Neural cell (in vitro differentiated cells): Measurements from ENCODE around the gene SHB. TPM values are rescaled to one million over a fixed set of nuclear protein-coding genes. Genes with fewer than 3 reads are reported as not detected.

ENCODE experiments used
- H2AFZ ChIP-seq: fragments of 200-600, 300-800 bp; sonication (generic), shearing (Covaris generic); 2 replicates; pipeline ENCODE4 v1.6.0; 2014; ENCODE audit warnings: low read depth, mild to moderate bottlenecking, antibody characterized with exemption, low read length, moderate library complexity
- H3F3A ChIP-seq: fragments of 200-600 bp; shearing (Covaris generic); 2 replicates; pipeline ENCODE4 v1.6.1; 2016; ENCODE audit warnings: mild to moderate bottlenecking, moderate library complexity, mixed read lengths, antibody characterized with exemption, low read length; ENCODE audit not compliant: insufficient read depth, poor library complexity, severe bottlenecking
- H3K27ac ChIP-seq: fragments of 200-600, 300-800 bp; sonication (generic), shearing (Covaris generic); 2 replicates; pipeline ENCODE4 v1.5.1; 2014; ENCODE audit warnings: mild to moderate bottlenecking, low read length, moderate library complexity
- H3K27me3 ChIP-seq: fragments of 300-800, 200-600 bp; sonication (generic), shearing (Covaris generic); 2 replicates; pipeline ENCODE4 v1.6.0; 2014; ENCODE audit warnings: mild to moderate bottlenecking, low read depth, low read length, moderate library complexity; ENCODE audit not compliant: insufficient read depth
- H3K36me3 ChIP-seq: fragments of 300-800, 200-600 bp; sonication (generic), shearing (Covaris generic); 2 replicates; pipeline ENCODE4 v1.5.1; 2014; ENCODE audit warnings: mild to moderate bottlenecking, antibody characterized with exemption, low read length, moderate library complexity; ENCODE audit not compliant: insufficient read depth
- H3K4me2 ChIP-seq: fragments of 300-800, 200-600 bp; sonication (generic), shearing (Covaris generic); 2 replicates; pipeline ENCODE4 v1.6.0; 2014; ENCODE audit warnings: mild to moderate bottlenecking, low read length
- H3K4me3 ChIP-seq: fragments of 300-800, 200-600 bp; sonication (generic), shearing (Covaris generic); 2 replicates; pipeline ENCODE4 v1.5.1; 2014; ENCODE audit warnings: mild to moderate bottlenecking, low read length, moderate library complexity
- H3K79me2 ChIP-seq: fragments of 200-600 bp; shearing (Covaris generic); replicated peaks from 2 replicates; pipeline ENCODE4 v1.6.0; 2014; ENCODE audit warnings: mild to moderate bottlenecking, low read length, moderate library complexity; ENCODE audit not compliant: insufficient read depth
- H3K9ac ChIP-seq: fragments of 300-800, 200-600 bp; sonication (generic), shearing (Covaris generic); 2 replicates; pipeline ENCODE4 v1.6.1; 2016; ENCODE audit warnings: mild to moderate bottlenecking, low read length, mixed read lengths
- H3K9me2 ChIP-seq: fragments of 200-600 bp; shearing (Covaris generic); 2 replicates; pipeline ENCODE4 v1.6.1; 2016; ENCODE audit warnings: mild to moderate bottlenecking, low read length, mixed read lengths; ENCODE audit not compliant: insufficient read depth
- H3K9me3 ChIP-seq: fragments of 200-600, 300-800 bp; sonication (generic), shearing (Covaris generic); 2 replicates; pipeline ENCODE4 v1.6.1; 2016; ENCODE audit warnings: mild to moderate bottlenecking, mixed run types, low read length, moderate library complexity, mixed read lengths
- H4K20me1 ChIP-seq: fragments of 200-600 bp; shearing (Covaris generic); 2 replicates; pipeline ENCODE4 v1.6.1; 2016; ENCODE audit warnings: mild to moderate bottlenecking, mixed run types; ENCODE audit not compliant: insufficient read depth
- CTCF ChIP-seq: fragments of 450-650 bp; IDR thresholded peaks from 2 replicates; pipeline ENCODE4 v1.5.1; 2014; ENCODE audit warnings: antibody characterized with exemption, mild to moderate bottlenecking, moderate library complexity; ENCODE audit not compliant: poor library complexity, severe bottlenecking
- EP300 ChIP-seq: fragments of 450-650 bp; conservative IDR thresholded peaks from 2 replicates; pipeline ENCODE4 v1.6.1; 2014; ENCODE audit warnings: antibody characterized with exemption, mild to moderate bottlenecking, moderate library complexity; ENCODE audit not compliant: poor library complexity, severe bottlenecking
- EZH2 ChIP-seq: fragments of 200-600, 300-800 bp; shearing (Covaris generic), sonication (generic); IDR thresholded peaks from 2 replicates; pipeline ENCODE4 v1.6.1; 2014; ENCODE audit warnings: antibody characterized with exemption, low read length, borderline replicate concordance, mild to moderate bottlenecking; ENCODE audit not compliant: insufficient read depth, poor library complexity, severe bottlenecking
- MXI1 ChIP-seq: fragments of 450-650 bp; conservative IDR thresholded peaks from 2 replicates; pipeline ENCODE4 v1.6.1; 2014; ENCODE audit warnings: antibody characterized with exemption, mild to moderate bottlenecking; ENCODE audit not compliant: poor library complexity, severe bottlenecking
- POLR2AphosphoS5 ChIP-seq: IDR thresholded peaks from 2 replicates; pipeline ENCODE4 v1.6.1; 2012
- RAD21 ChIP-seq: fragments of 450-650 bp; conservative IDR thresholded peaks from 2 replicates; pipeline ENCODE4 v1.6.1; 2014; ENCODE audit warnings: antibody characterized with exemption, mild to moderate bottlenecking, moderate library complexity
- SMC3 ChIP-seq: fragments of 450-650 bp; conservative IDR thresholded peaks from 2 replicates; pipeline ENCODE4 v1.6.1; 2014; ENCODE audit warnings: antibody characterized with exemption, mild to moderate bottlenecking, moderate library complexity; ENCODE audit not compliant: poor library complexity
- TAF1 ChIP-seq: IDR thresholded peaks from 2 replicates; pipeline ENCODE4 v1.6.1; 2012; ENCODE audit warnings: low read depth
- polyA plus RNA-seq: library from polyadenylated mRNA; depleted of rRNA; stranded (reverse); fragments of >200 nt; gene quantifications from 2 replicates; pipeline ENCODE4 v1.2.3, GENCODE V29; 2014
- TF ChIP-seq, protein P1 (sequence below): IDR thresholded peaks from 2 replicates; pipeline ENCODE4 v1.6.1; 2012; ENCODE audit warnings: borderline replicate concordance

SHB gene
- polyA plus RNA-seq, 1 donor from 2014 or later = 17.5 TPM

DNA sequence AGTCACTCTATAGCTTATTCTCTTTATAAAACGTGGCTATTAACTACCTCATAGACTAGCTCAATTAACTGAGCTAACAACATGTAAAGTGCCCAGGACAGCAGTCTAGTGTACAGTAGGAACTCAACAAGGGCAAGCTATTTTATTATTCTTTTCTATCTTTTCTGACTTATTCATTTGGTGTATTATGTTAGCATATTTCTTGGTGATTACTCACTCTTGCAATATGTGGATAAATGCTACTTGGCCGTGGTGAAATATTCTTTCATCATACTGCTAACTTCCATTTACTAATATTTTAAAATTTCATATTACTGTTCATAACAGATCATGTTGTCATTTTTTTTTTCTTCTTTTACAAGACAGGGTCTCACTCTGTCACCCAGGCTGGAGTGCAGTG lies 170.0 kb downstream of the SHB start:
- TF ChIP-seq EZH2 (no peak), SMC3 (no peak), TAF1 (no peak), RAD21 (no peak), POLR2AphosphoS5 (no peak), CTCF (no peak), MXI1 (no peak), EP300 (no peak)
- TF ChIP-seq, protein P1, sequence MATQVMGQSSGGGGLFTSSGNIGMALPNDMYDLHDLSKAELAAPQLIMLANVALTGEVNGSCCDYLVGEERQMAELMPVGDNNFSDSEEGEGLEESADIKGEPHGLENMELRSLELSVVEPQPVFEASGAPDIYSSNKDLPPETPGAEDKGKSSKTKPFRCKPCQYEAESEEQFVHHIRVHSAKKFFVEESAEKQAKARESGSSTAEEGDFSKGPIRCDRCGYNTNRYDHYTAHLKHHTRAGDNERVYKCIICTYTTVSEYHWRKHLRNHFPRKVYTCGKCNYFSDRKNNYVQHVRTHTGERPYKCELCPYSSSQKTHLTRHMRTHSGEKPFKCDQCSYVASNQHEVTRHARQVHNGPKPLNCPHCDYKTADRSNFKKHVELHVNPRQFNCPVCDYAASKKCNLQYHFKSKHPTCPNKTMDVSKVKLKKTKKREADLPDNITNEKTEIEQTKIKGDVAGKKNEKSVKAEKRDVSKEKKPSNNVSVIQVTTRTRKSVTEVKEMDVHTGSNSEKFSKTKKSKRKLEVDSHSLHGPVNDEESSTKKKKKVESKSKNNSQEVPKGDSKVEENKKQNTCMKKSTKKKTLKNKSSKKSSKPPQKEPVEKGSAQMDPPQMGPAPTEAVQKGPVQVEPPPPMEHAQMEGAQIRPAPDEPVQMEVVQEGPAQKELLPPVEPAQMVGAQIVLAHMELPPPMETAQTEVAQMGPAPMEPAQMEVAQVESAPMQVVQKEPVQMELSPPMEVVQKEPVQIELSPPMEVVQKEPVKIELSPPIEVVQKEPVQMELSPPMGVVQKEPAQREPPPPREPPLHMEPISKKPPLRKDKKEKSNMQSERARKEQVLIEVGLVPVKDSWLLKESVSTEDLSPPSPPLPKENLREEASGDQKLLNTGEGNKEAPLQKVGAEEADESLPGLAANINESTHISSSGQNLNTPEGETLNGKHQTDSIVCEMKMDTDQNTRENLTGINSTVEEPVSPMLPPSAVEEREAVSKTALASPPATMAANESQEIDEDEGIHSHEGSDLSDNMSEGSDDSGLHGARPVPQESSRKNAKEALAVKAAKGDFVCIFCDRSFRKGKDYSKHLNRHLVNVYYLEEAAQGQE = no peak
- peaks cover 9% of the 10 kb centered on the region for H3K36me3 ChIP-seq

GRCh38 chr9:37897665-37898064 lies 171.4 kb downstream of the SHB start:
- Histone ChIP-seq H3F3A (no peaks in the 10 kb centered on the region), H3K4me2 (no peak overlapping the region), H3K9me3 (no peaks in the 10 kb centered on the region), H3K9me2 (no peaks in the 10 kb centered on the region), H3K4me3 (no peak overlapping the region), H3K79me2 (peaks cover 25% of the 10 kb centered on the region), H3K27me3 (no peaks in the 10 kb centered on the region), H3K36me3 (peaks cover 9% of the 10 kb centered on the region), H4K20me1 (no peaks in the 10 kb centered on the region), H2AFZ (no peak overlapping the region), H3K27ac (no peak overlapping the region), H3K9ac (no peak overlapping the region)
- TF ChIP-seq TAF1 (no peak), CTCF (no peak)

More for the DNA sequence above, 170.0 kb downstream of the SHB start:
- Histone ChIP-seq H3K9me3 (no peaks in the 10 kb centered on the region), H3K79me2 (peaks cover 28% of the 10 kb centered on the region), H3K9ac (no peak overlapping the region), H3K4me2 (no peak overlapping the region), H3K27ac (no peak overlapping the region), H3K27me3 (no peaks in the 10 kb centered on the region), H3F3A (no peaks in the 10 kb centered on the region), H3K4me3 (no peak overlapping the region), H3K9me2 (no peaks in the 10 kb centered on the region), H4K20me1 (no peaks in the 10 kb centered on the region), H2AFZ (no peak overlapping the region)
